Measurements from ENCODE around the gene CDS2. TPM values are rescaled to one million over a fixed set of nuclear protein-coding genes. Genes with fewer than 3 reads are reported as not detected.

The CDS2 gene
- total and polyA plus RNA-seq, 10 of the 15 experiments (the other 5 are each of a cell fraction or from before 2014, with no cell fraction given) = 11.5 to 94.7 (median 23.1) TPM

DNA sequence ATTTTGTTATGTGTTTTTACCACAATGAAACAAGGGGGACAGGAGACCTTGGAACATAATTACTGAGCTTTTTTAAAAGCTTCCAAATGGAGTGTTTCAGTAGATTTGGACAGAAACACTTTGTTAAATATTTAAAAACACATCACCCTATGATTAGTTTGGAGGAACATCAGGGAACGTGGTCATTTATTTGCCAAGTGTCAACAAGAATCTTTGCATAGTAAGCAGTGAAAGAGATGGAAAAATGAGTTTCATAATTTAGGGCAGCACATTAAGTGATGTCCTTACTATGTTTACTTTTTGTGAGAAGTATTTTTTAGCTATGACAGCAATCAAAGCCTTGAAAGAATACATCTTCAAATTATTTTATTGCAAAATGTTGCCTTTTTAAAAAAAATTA, 107.3 kb downstream of the CDS2 start:
- Histone ChIP-seq H3K27me3 (replicated peaks in 1 of 2; ENCODE audit: control insufficient read depth in 2 of 2, insufficient read depth in 2 of 2, low read length in 1 of 2) (no peaks in the 10 kb centered on the region), H3K9ac (ENCODE audit: control insufficient read depth, insufficient read depth, low read length) (no peak overlapping the region), H3K4me1 (ENCODE audit: control insufficient read depth, insufficient read depth, low read length) (no peaks in the 10 kb centered on the region), H2AFZ (ENCODE audit: control insufficient read depth, low read depth, low read length) (no peak overlapping the region), H3K79me2 (ENCODE audit: control insufficient read depth, insufficient read depth, low read length) (no peaks in the 10 kb centered on the region), H3K4me3 (no peak overlapping the region), H3K4me2 (ENCODE audit: control insufficient read depth, insufficient read depth) (no peak overlapping the region), H3K36me3 (ENCODE audit: control insufficient read depth in 2 of 2, insufficient read depth in 2 of 2, low read length in 1 of 2) (no peaks in the 10 kb centered on the region), H3K27ac (ENCODE audit: control insufficient read depth, insufficient read depth) (no peak overlapping the region), H3K9me3 (replicated peaks; ENCODE audit: control insufficient read depth, insufficient read depth, low read length) (no peaks in the 10 kb centered on the region), H4K20me1 (ENCODE audit: control insufficient read depth, insufficient read depth) (no peaks in the 10 kb centered on the region)
- no peak for FAIRE-seq
- ChIA-PET POLR2A (no interaction called here), CTCF (interaction anchor here (1.7 kb wide), 1 partner anchor 11 kb away, joined by 6 read pairs; no protein-coding TSS in a partner anchor), SMC1A (ENCODE audit: uncharacterized antibody, unreplicated experiment) (interaction anchor here (1.1 kb wide), 1 partner anchor 15 kb away, joined by 3 read pairs; no protein-coding TSS in a partner anchor), RAD21 (ENCODE audit: unreplicated experiment) (interaction anchor here (1.5 kb wide), 1 partner anchor 11 kb away, joined by 4 read pairs; no protein-coding TSS in a partner anchor)
- ATAC-seq = no peak
- intact Hi-C loops (cut with micrococcal nuclease; ENCODE audit: unreplicated experiment) = no loop called here
- TF ChIP-seq, protein P1, sequence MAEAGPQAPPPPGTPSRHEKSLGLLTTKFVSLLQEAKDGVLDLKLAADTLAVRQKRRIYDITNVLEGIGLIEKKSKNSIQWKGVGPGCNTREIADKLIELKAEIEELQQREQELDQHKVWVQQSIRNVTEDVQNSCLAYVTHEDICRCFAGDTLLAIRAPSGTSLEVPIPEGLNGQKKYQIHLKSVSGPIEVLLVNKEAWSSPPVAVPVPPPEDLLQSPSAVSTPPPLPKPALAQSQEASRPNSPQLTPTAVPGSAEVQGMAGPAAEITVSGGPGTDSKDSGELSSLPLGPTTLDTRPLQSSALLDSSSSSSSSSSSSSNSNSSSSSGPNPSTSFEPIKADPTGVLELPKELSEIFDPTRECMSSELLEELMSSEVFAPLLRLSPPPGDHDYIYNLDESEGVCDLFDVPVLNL (IDR thresholded peaks at IDR 0.05; ENCODE audit: low read depth, low read length) = no peak
- in situ Hi-C loops (cut with MboI) = no loop called here
- no peak for DNase-seq (ENCODE audit: low read depth, low spot score)
- 0% methylated on average over 1 of the region's 1 CpG for WGBS (ENCODE audit: insufficient coverage, insufficient replicate concordance, low lambda C conversion rate, missing lambda C conversion rate)
- no TSS peak for BruUV-seq (replicated peaks)

DNA sequence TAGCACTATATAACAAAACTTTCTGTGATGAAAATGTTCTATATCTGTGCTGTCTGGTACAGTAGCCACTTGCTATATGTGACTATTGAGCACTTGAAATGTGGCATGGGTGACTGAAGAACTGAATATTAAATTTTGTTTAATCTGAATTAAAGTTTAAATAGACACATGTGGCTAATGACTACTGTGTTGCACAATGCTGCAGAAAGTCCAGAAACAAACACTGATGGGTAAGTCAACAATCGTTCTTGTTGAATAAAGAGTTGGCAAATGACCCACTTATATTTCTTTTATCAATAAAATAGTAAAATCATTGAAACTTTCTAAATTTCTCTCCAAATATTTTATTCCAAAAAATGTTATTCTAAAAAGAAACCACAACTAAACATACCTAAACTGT, 108.2 kb downstream of the CDS2 start:
- in situ Hi-C loops (cut with MboI) (no loop called here), intact Hi-C loops (cut with micrococcal nuclease; ENCODE audit: unreplicated experiment) (no loop called here)
- DNase-seq (ENCODE audit: low read depth, low spot score) = no peak
- ATAC-seq = no peak
- Histone ChIP-seq H3K27ac (ENCODE audit: control insufficient read depth, insufficient read depth) (no peak overlapping the region), H3K4me1 (ENCODE audit: control insufficient read depth, insufficient read depth, low read length) (no peaks in the 10 kb centered on the region), H3K4me3 (no peak overlapping the region), H3K36me3 (ENCODE audit: control insufficient read depth in 2 of 2, insufficient read depth in 2 of 2, low read length in 1 of 2) (no peaks in the 10 kb centered on the region), H4K20me1 (ENCODE audit: control insufficient read depth, insufficient read depth) (no peaks in the 10 kb centered on the region), H3K9ac (ENCODE audit: control insufficient read depth, insufficient read depth, low read length) (no peak overlapping the region), H3K79me2 (ENCODE audit: control insufficient read depth, insufficient read depth, low read length) (no peaks in the 10 kb centered on the region), H2AFZ (ENCODE audit: control insufficient read depth, low read depth, low read length) (no peak overlapping the region), H3K9me3 (replicated peaks; ENCODE audit: control insufficient read depth, insufficient read depth, low read length) (no peaks in the 10 kb centered on the region), H3K27me3 (replicated peaks in 1 of 2; ENCODE audit: control insufficient read depth in 2 of 2, insufficient read depth in 2 of 2, low read length in 1 of 2) (no peaks in the 10 kb centered on the region), H3K4me2 (ENCODE audit: control insufficient read depth, insufficient read depth) (no peak overlapping the region)
- BruUV-seq (replicated peaks) = no TSS peak
- FAIRE-seq = no peak
- ChIA-PET SMC1A (ENCODE audit: uncharacterized antibody, unreplicated experiment) (interaction anchor here (1.1 kb wide), 1 partner anchor 14 kb away, joined by 3 read pairs; no protein-coding TSS in a partner anchor), RAD21 (ENCODE audit: unreplicated experiment) (interaction anchor here (1.5 kb wide), 1 partner anchor 12 kb away, joined by 4 read pairs; no protein-coding TSS in a partner anchor), CTCF (interaction anchor here (1.7 kb wide), 1 partner anchor 12 kb away, joined by 6 read pairs; no protein-coding TSS in a partner anchor), POLR2A (no interaction called here)
- WGBS (ENCODE audit: insufficient coverage, insufficient replicate concordance, low lambda C conversion rate, missing lambda C conversion rate) = 21% methylated on average over 1 of the region's 1 CpG
- TF ChIP-seq ATF7 (IDR thresholded peaks at IDR 0.05; ENCODE audit: low read depth) (no peak), RCOR1 (conservative IDR thresholded peaks at IDR 0.05; ENCODE audit: low read depth, low read length) (no peak), SUPT20H (IDR thresholded peaks at IDR 0.05; ENCODE audit: borderline replicate concordance, control insufficient read depth, low read depth, low read length) (no peak), ZBTB4 (CRISPR knock-in tag; IDR thresholded peaks at IDR 0.05) (no peak), KDM1A (IDR thresholded peaks at IDR 0.05; ENCODE audit: borderline replicate concordance) (no peak), STAT3 (IDR thresholded peaks at IDR 0.05; ENCODE audit: low read depth, low read length) (no peak), POU2F2 (IDR thresholded peaks at IDR 0.05; ENCODE audit: borderline replicate concordance, low read depth, low read length) (no peak), POLR2AphosphoS5 (IDR thresholded peaks at IDR 0.05; ENCODE audit: low read length) (no peak), CREB1 (IDR thresholded peaks at IDR 0.05; ENCODE audit: low read depth) (no peak), RFX5 (IDR thresholded peaks at IDR 0.05; ENCODE audit: low read depth, low read length) (no peak)
- TF ChIP-seq, protein P2, sequence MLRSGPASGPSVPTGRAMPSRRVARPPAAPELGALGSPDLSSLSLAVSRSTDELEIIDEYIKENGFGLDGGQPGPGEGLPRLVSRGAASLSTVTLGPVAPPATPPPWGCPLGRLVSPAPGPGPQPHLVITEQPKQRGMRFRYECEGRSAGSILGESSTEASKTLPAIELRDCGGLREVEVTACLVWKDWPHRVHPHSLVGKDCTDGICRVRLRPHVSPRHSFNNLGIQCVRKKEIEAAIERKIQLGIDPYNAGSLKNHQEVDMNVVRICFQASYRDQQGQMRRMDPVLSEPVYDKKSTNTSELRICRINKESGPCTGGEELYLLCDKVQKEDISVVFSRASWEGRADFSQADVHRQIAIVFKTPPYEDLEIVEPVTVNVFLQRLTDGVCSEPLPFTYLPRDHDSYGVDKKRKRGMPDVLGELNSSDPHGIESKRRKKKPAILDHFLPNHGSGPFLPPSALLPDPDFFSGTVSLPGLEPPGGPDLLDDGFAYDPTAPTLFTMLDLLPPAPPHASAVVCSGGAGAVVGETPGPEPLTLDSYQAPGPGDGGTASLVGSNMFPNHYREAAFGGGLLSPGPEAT (IDR thresholded peaks at IDR 0.05; ENCODE audit: low read depth) = no peak

Measured in GM12878 (cell line).